Sigmoid colon (tissue), 7 donors: ENCODE data around the gene VPS51. TPM values are rescaled to one million over a fixed set of nuclear protein-coding genes. Genes with fewer than 3 reads are reported as not detected.
A peak's percentile ranks its signal among the peaks of the same experiment; 100 is the strongest.

Source experiments
- DNase-seq: peaks from one replicate; pipeline ENCODE4 v3.0.0-alpha.2; 2019
- H3K27ac ChIP-seq, 4 donors: fragments of 200-600 bp; sonication (generic); one replicate each; pipeline ENCODE4 v1.5.1; 2016 to 2019; ENCODE audit warnings: mild to moderate bottlenecking in 1 of 4
- H3K27me3 ChIP-seq, 3 donors: fragments of 200-600 bp; sonication (generic); one replicate each; pipeline ENCODE4 v1.5.1; 2019; ENCODE audit warnings: mild to moderate bottlenecking in 1 of 3
- H3K36me3 ChIP-seq, 4 donors: fragments of 200-600 bp; sonication (generic); one replicate each; pipeline ENCODE4 v1.5.1; 2016 to 2019
- H3K4me1 ChIP-seq, 4 donors: fragments of 200-600 bp; sonication (generic); one replicate each; pipeline ENCODE4 v1.5.1; 2017 to 2019
- H3K4me3 ChIP-seq, 4 donors: fragments of 200-600 bp; sonication (generic); one replicate each; pipeline ENCODE4 v1.5.1; 2017 to 2019; ENCODE audit warnings: mild to moderate bottlenecking in 2 of 4, moderate library complexity in 1 of 4
- H3K9me3 ChIP-seq, 4 donors: fragments of 200-600 bp in 3 of 4; sonication (generic) in 3 of 4; one replicate each; pipeline versions ENCODE4 v1.5.1 to v1.6.1; 2013 to 2019
- CTCF ChIP-seq, 4 experiments: fragments of 450-650 bp in 3 of 4; fragments of 200-600 bp in 1 of 4; IDR thresholded peaks; one replicate each; pipeline ENCODE4 v1.5.1; 2016 to 2019; ENCODE audit warnings: antibody characterized with exemption in 4 of 4, mild to moderate bottlenecking in 3 of 4, moderate library complexity in 2 of 4
- EP300 ChIP-seq, 4 donors: sonication (generic); formaldehyde crosslinking; IDR thresholded peaks; one replicate each; pipeline ENCODE4 v1.6.1; 2017; ENCODE audit warnings: antibody characterized with exemption in 4 of 4
- POLR2A ChIP-seq, 2 donors: fragments of 450-650 bp; IDR thresholded peaks; one replicate each; pipeline ENCODE4 v1.6.1; 2016; ENCODE audit warnings: antibody characterized with exemption in 2 of 2, mild to moderate bottlenecking in 2 of 2, moderate library complexity in 2 of 2
- POLR2AphosphoS5 ChIP-seq, 4 donors: sonication (generic); formaldehyde crosslinking; IDR thresholded peaks; one replicate each; pipeline ENCODE4 v1.6.1; 2017; ENCODE audit warnings: antibody characterized with exemption in 4 of 4
- WGBS, 2 donors: extraction: QIAGEN DNeasy Blood & Tissue Kit; methylation state at CpG; one replicate each; pipeline ENCODE4 v1.1.7; 2013; 5-methylcytosine and 5-hydroxymethylcytosine counted together
- intact Hi-C: fragments of 100-400 bp; cut with DNase I; formaldehyde crosslinking; loops from one replicate; pipeline ENCODE4 v1.15.1; 2023
- polyA plus RNA-seq, 3 donors: library from polyadenylated mRNA; stranded (reverse); fragments of 200-250 nt; gene quantifications; one replicate each; pipeline ENCODE4 v1.2.3, GENCODE V29; 2013
- total RNA-seq, 4 donors: library from RNA; depleted of rRNA; stranded (reverse); fragments of >200 nt; gene quantifications; one replicate each; pipeline ENCODE4 v1.1.0, GENCODE V29; 2016
- donor health status: healthy with polysubstance abuse.
- donor health status: Bipolar disorder and iron deficiency.
- donor health status: healthy.

Gene VPS51
- total and polyA plus RNA-seq, 7 donors: 86.2 to 752 (median 211) TPM

DNA sequence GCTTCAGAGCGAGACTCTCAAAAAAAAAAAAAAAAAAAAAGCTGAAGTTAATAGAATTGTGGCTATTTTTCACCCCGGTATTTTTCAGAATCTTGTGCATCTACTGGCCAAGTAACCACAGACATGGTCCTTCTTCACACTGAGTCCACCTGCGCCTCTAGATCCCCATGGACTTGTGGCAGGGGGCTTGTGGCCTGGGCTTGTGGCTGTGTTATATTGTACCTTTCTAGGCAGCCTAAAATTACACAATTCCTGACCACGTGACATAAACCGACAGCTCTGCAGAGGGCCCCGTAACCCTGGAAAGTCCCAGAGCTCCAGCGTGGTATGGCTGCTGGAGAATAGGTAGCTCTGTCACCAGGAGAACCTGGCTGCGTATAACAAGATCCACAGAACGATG lies 26.8 kb upstream of the VPS51 start:
- WGBS, 2 donors: 44 to 46% methylated on average over 9 of the region's 9 CpGs
- no peak overlapping the region for H3K27ac ChIP-seq
- no peak overlapping the region for H3K4me3 ChIP-seq
- no peaks in the 10 kb centered on the region for H3K4me1 ChIP-seq
- DNase-seq: no peak
- H3K36me3 ChIP-seq: no peaks in the 10 kb centered on the region
- no peak for TF ChIP-seq CTCF (IDR thresholded peaks at IDR 0.05)
- TF ChIP-seq POLR2A (IDR thresholded peaks at IDR 0.05): no peak
- TF ChIP-seq POLR2AphosphoS5 (IDR thresholded peaks at IDR 0.05): no peak
- TF ChIP-seq EP300 (IDR thresholded peaks at IDR 0.05): no peak
- intact Hi-C loops: no loop called here
- H3K9me3 ChIP-seq: no peaks in the 10 kb centered on the region
- no peaks in the 10 kb centered on the region for H3K27me3 ChIP-seq

GRCh38 chr11:65071907-65072630 lies 23.9 kb upstream of the VPS51 start:
- H3K9me3 ChIP-seq: no peaks in the 10 kb centered on the region
- no peak overlapping the region for H3K27ac ChIP-seq
- H3K4me1 ChIP-seq: no peaks in the 10 kb centered on the region
- DNase-seq: no peak
- H3K36me3 ChIP-seq: no peaks in the 10 kb centered on the region
- intact Hi-C loops: no loop called here
- no peak overlapping the region for H3K4me3 ChIP-seq
- TF ChIP-seq POLR2AphosphoS5 (IDR thresholded peaks at IDR 0.05) (no peak), CTCF (IDR thresholded peaks at IDR 0.05) (no peak), POLR2A (IDR thresholded peaks at IDR 0.05) (no peak), EP300 (IDR thresholded peaks at IDR 0.05) (no peak)
- 62 to 74% methylated on average over 4 of the region's 4 CpGs for WGBS, 2 donors
- H3K27me3 ChIP-seq: no peaks in the 10 kb centered on the region

GRCh38 chr11:65072631-65072966 lies 23.4 kb upstream of the VPS51 start:
- intact Hi-C loops: no loop called here
- 26 to 70% methylated on average over 1 of the region's 1 CpG for WGBS, 2 donors
- TF ChIP-seq CTCF (IDR thresholded peaks at IDR 0.05): no peak
- no peak for TF ChIP-seq POLR2AphosphoS5 (IDR thresholded peaks at IDR 0.05)
- TF ChIP-seq POLR2A (IDR thresholded peaks at IDR 0.05): no peak
- TF ChIP-seq EP300 (IDR thresholded peaks at IDR 0.05): no peak
- Histone ChIP-seq H3K36me3 (no peaks in the 10 kb centered on the region), H3K9me3 (no peaks in the 10 kb centered on the region), H3K27ac (no peak overlapping the region), H3K27me3 (no peaks in the 10 kb centered on the region), H3K4me1 (peaks cover 0 to 4% (median 0%) of the 10 kb centered on the region in 4 donors), H3K4me3 (no peak overlapping the region)
- DNase-seq: no peak

- Histone ChIP-seq H3K27me3 (no peaks in the 10 kb centered on the region), H3K27ac (peak overlapping the region in 3 of 4 donors; percentile 30 to 48 (median 31)), H3K4me1 (peaks cover 0 to 10% (median 0%) of the 10 kb centered on the region in 4 donors), H3K9me3 (no peaks in the 10 kb centered on the region), H3K36me3 (no peaks in the 10 kb centered on the region), H3K4me3 (no peak overlapping the region)
- TF ChIP-seq POLR2AphosphoS5 (IDR thresholded peaks at IDR 0.05): no peak
- WGBS, 2 donors: 81 to 85% methylated on average over 4 of the region's 4 CpGs
- intact Hi-C loops: no loop called here
- DNase-seq: no peak
Measured at GRCh38 chr11:65077451-65077850, 18.6 kb upstream of the VPS51 start.

DNA sequence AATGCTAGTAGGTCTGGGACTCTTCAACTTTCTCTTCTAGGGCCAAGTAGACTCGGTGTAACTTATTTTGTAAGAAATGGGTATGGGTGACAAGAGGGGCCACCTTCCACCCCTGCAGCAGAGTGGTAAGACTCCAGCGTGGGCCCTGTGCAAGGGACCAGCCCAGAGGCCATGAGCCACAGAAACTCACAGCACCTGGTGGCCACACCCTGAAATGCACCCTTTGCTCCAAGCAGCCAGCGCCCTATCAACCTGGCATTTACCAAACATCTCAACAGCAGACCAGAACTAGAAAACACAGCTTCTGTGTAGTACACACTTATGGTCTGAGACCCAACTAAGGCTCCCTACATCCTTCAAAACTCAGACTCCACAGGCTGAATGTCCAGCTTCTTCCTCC lies 17.9 kb upstream of the VPS51 start:
- Histone ChIP-seq H3K36me3 (no peaks in the 10 kb centered on the region), H3K27me3 (no peaks in the 10 kb centered on the region), H3K4me1 (peaks cover 0 to 10% (median 0%) of the 10 kb centered on the region in 4 donors), H3K27ac (peak overlapping the region in 3 of 4 donors; percentile 30 to 48 (median 31)), H3K4me3 (no peak overlapping the region), H3K9me3 (no peaks in the 10 kb centered on the region)
- DNase-seq: no peak
- 26 to 54% methylated on average over 3 of the region's 3 CpGs for WGBS, 2 donors
- intact Hi-C loops: no loop called here
- TF ChIP-seq POLR2AphosphoS5 (IDR thresholded peaks at IDR 0.05) (no peak), CTCF (IDR thresholded peaks at IDR 0.05) (peak in 3 of 4 experiments; percentile 35 to 59 (median 52))
